K562 (cell line): Measurements from ENCODE around the gene RNASET2. TPM values are rescaled to one million over a fixed set of nuclear protein-coding genes. Genes with fewer than 3 reads are reported as not detected.
A peak's percentile ranks its signal among the peaks of the same experiment; 100 is the strongest.

Experiments used
- ARID3B ChIP-seq: fragments of 250-450 bp; sonication (Bioruptor Pico); IDR thresholded peaks from 2 replicates; pipeline ENCODE4 v1.4.0; 2020; ENCODE audit warnings: borderline replicate concordance
- CBX3 ChIP-seq, 2 experiments: IDR thresholded peaks; 1 replicate in 1 of 2; 2 replicates in 1 of 2; pipeline ENCODE4 v1.6.1; 2012; ENCODE audit warnings: inconsistent platforms in 2 of 2, low read length in 2 of 2, borderline replicate concordance in 1 of 2, control low read depth in 1 of 2
- CBX8 ChIP-seq: fragments of 200-600 bp; sonication (generic); IDR thresholded peaks from 2 replicates; pipeline ENCODE4 v1.6.1; 2012; ENCODE audit warnings: borderline replicate concordance, mixed run types, low read depth, mild to moderate bottlenecking, moderate library complexity, mixed read lengths, low read length, control low read depth, inconsistent platforms; ENCODE audit not compliant: poor library complexity, severe bottlenecking; ENCODE audit errors: extremely low read depth
- CC2D1A ChIP-seq: fragments of 450-650 bp; IDR thresholded peaks from 2 replicates; pipeline ENCODE4 v1.6.1; 2017; ENCODE audit warnings: mild to moderate bottlenecking
- CTCFL ChIP-seq: IDR thresholded peaks from 2 replicates; pipeline ENCODE4 v1.6.1; 2011; ENCODE audit warnings: borderline replicate concordance, low read depth, mild to moderate bottlenecking, moderate library complexity, low read length; ENCODE audit not compliant: insufficient read depth, poor library complexity, severe bottlenecking
- FOXJ2 ChIP-seq: fragments of 200-800 bp; sonication (Bioruptor generic); IDR thresholded peaks from 2 replicates; pipeline ENCODE4 v1.6.1; 2016; ENCODE audit warnings: missing genetic modification characterization, missing compliant biosample characterization
- HMG20B ChIP-seq: fragments of 250-450 bp; sonication (Bioruptor Pico); IDR thresholded peaks from 2 replicates; pipeline ENCODE4 v1.5.0; 2021; ENCODE audit warnings: mild to moderate bottlenecking
- ILF3 ChIP-seq: fragments of 450-650 bp; IDR thresholded peaks from 2 replicates; pipeline ENCODE4 v1.6.1; 2018; ENCODE audit warnings: antibody characterized with exemption, mild to moderate bottlenecking, moderate library complexity, borderline replicate concordance
- NEUROD1 ChIP-seq: fragments of 150-350 bp; IDR thresholded peaks from 2 replicates; pipeline ENCODE4 v1.6.1; 2014; ENCODE audit warnings: borderline replicate concordance, low read length, low read depth; ENCODE audit not compliant: partially characterized antibody
- NR1H2 ChIP-seq: sonication (generic); formaldehyde crosslinking; IDR thresholded peaks from 2 replicates; pipeline ENCODE4 v1.4.0; 2020; ENCODE audit warnings: mild to moderate bottlenecking, missing genetic modification reagents
- PHF20 ChIP-seq: fragments of 450-650 bp; IDR thresholded peaks from 2 replicates; pipeline ENCODE4 v1.6.1; 2018; ENCODE audit not compliant: partially characterized antibody
- U2AF2 ChIP-seq: fragments of 200-400 bp; formaldehyde crosslinking; optimal IDR thresholded peaks from 2 replicates; pipeline ENCODE3; 2017; ENCODE audit warnings: low read depth, mild to moderate bottlenecking, low read length
- polyA plus RNA-seq, 8 experiments: library from polyadenylated mRNA; depleted of rRNA in 4 of 8; stranded (reverse) in 5 of 8; unstranded in 3 of 8; fragments of >200 nt; fragmentation: Nextera tagmentation in 2 of 8; fragmentation: Illumina TruSeq in 1 of 8; extraction: Ambion mirVana in 2 of 8; extraction: Trizol in 1 of 8; gene quantifications; 2 replicates each; pipeline versions ENCODE4 v1.2.1 to v1.2.3, GENCODE V29; 2011 to 2014; ENCODE audit warnings: inconsistent platforms in 1 of 8, missing spikeins in 1 of 8
- total RNA-seq, 7 experiments: library from RNA; depleted of rRNA in 6 of 7; stranded (reverse); fragments of >200 nt in 6 of 7; fragmentation: Illumina TruSeq in 2 of 7; extraction: Trizol in 2 of 7; gene quantifications; 2 replicates each; pipeline versions ENCODE4 v1.2.1 to v1.2.3, GENCODE V29; 2011 to 2021; ENCODE audit warnings: low replicate concordance in 1 of 7
- TF ChIP-seq, protein P1 (sequence below): fragments of 250-450 bp; sonication (Bioruptor Pico); IDR thresholded peaks from 2 replicates; pipeline ENCODE4 v1.5.0; 2021; ENCODE audit warnings: mild to moderate bottlenecking, moderate library complexity
- TF ChIP-seq, protein P2 (sequence below): fragments of 450-650 bp; IDR thresholded peaks from 2 replicates; pipeline ENCODE4 v1.6.1; 2016; ENCODE audit warnings: borderline replicate concordance
- TF ChIP-seq, protein P3 (sequence below): sonication (generic); formaldehyde crosslinking; IDR thresholded peaks from 2 replicates; pipeline ENCODE4 v1.8.0; 2022; ENCODE audit warnings: mild to moderate bottlenecking, low read depth, missing genetic modification reagents

Gene RNASET2
- total and polyA plus RNA-seq, 9 of the 15 experiments (the other 6 are each of a cell fraction or from before 2014, with no cell fraction given): 7.4 to 141 (median 91.3) TPM

- TF ChIP-seq ARID3B (no peak), U2AF2 (no peak), NEUROD1 (no peak), CBX3 (IDR thresholded peaks at IDR 0.05; ENCODE audit: borderline replicate concordance in 1 of 2, low read length in 2 of 2) (peak in 1 of 2 experiments; percentile 77; a peak in 1 of 3 replicates), CC2D1A (no peak), HMG20B (CRISPR knock-in tag) (peak; percentile 86; the same call in 1 of the 2 replicates), CBX8 (no peak), PHF20 (peak; percentile 23), ILF3 (no peak), CTCFL (no peak), FOXJ2 (tag) (no peak; the same call in 1 of the 2 replicates), NR1H2 (CRISPR knock-in tag) (no peak; the same call in 1 of the 2 replicates)
- TF ChIP-seq, protein P1, sequence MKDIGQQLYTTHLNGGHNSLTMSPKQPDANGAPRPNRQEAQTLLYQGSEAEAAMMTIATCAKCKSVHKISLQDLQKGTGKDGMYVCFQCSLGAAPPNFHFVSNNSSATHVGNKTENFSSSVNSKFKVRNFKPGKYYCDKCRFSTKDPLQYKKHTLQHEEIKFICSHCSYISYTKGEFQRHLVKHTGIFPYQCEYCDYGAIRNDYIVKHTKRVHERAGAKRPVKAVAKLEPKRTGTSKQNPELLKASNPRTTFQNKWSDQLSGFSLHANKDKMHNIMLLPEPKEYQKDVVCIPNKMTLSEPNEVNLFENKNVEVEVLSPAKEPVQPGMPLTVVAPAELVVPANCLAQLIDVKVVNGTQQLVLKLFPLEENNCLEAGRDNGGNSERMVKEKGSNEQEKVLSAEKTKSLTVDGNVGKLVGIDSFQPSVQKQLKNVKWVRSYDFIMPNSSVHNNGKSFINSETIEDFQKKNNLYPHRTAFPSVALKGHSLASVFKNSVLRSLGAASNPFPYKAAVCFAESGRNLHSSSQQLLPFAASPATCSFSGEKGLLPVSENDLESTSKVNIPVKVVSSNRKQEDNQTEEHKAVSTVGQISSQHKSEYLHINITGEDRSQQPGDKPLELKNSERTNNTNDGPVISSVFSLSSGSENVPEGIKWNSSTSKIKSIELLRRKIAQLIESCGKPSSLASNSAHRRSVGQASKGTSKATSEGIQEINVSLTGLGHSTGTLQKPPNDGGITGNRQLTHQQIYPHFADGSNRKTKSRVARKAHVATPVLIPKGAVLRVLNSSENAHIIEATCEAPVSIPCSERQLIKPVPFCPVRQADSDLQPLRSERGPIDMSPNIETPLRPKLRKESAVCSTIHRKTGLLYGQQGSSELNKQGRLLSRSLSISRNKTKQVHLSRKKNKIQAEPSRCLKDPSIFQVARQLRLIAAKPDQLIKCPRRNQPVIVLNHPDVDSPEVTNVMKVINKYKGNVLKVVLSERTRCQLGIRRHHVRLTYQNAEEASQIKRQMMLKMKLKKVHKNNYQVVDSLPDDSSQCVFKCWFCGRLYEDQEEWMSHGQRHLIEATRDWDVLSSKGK (CRISPR knock-in tag): no peak
- TF ChIP-seq, protein P2, sequence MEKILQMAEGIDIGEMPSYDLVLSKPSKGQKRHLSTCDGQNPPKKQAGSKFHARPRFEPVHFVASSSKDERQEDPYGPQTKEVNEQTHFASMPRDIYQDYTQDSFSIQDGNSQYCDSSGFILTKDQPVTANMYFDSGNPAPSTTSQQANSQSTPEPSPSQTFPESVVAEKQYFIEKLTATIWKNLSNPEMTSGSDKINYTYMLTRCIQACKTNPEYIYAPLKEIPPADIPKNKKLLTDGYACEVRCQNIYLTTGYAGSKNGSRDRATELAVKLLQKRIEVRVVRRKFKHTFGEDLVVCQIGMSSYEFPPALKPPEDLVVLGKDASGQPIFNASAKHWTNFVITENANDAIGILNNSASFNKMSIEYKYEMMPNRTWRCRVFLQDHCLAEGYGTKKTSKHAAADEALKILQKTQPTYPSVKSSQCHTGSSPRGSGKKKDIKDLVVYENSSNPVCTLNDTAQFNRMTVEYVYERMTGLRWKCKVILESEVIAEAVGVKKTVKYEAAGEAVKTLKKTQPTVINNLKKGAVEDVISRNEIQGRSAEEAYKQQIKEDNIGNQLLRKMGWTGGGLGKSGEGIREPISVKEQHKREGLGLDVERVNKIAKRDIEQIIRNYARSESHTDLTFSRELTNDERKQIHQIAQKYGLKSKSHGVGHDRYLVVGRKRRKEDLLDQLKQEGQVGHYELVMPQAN: 0 out of 2 replicates have a peak, but pooled peaks have one; percentile 9
- TF ChIP-seq, protein P3, sequence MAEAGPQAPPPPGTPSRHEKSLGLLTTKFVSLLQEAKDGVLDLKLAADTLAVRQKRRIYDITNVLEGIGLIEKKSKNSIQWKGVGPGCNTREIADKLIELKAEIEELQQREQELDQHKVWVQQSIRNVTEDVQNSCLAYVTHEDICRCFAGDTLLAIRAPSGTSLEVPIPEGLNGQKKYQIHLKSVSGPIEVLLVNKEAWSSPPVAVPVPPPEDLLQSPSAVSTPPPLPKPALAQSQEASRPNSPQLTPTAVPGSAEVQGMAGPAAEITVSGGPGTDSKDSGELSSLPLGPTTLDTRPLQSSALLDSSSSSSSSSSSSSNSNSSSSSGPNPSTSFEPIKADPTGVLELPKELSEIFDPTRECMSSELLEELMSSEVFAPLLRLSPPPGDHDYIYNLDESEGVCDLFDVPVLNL (CRISPR knock-in tag): no peak; the same call in none of the 2 replicates
These were observed at the start of gene RNASET2 (continued) for GRCh38 chr6:166956444-166957086.
